K562 (cell line): ENCODE data around the gene AP4S1. TPM values are rescaled to one million over a fixed set of nuclear protein-coding genes. Genes with fewer than 3 reads are reported as not detected.

Experiments
- DPF2 ChIP-seq: fragments of 450-650 bp; IDR thresholded peaks from 2 replicates; pipeline ENCODE4 v1.6.1; 2016
- FOXJ3 ChIP-seq: sonication (generic); formaldehyde crosslinking; IDR thresholded peaks from 2 replicates; pipeline ENCODE4 v1.4.0; 2020; ENCODE audit warnings: mild to moderate bottlenecking, missing genetic modification reagents
- MAFG ChIP-seq: fragments of 450-650 bp; conservative IDR thresholded peaks from 2 replicates; pipeline ENCODE4 v1.6.1; 2016; ENCODE audit warnings: missing genetic modification characterization, missing compliant biosample characterization
- MCM2 ChIP-seq: fragments of 450-650 bp; IDR thresholded peaks from 2 replicates; pipeline ENCODE4 v1.6.1; 2017; ENCODE audit warnings: low read depth, mild to moderate bottlenecking
- MEF2A ChIP-seq: IDR thresholded peaks from 2 replicates; pipeline ENCODE4 v1.6.1; 2011; ENCODE audit warnings: low read depth, mild to moderate bottlenecking, low read length, moderate library complexity; ENCODE audit not compliant: control insufficient read depth
- MTF1 ChIP-seq: fragments of 250-450 bp; sonication (Bioruptor Pico); IDR thresholded peaks from 2 replicates; pipeline ENCODE4 v1.9.0; 2021; ENCODE audit warnings: moderate library complexity, mild to moderate bottlenecking, inconsistent platforms, borderline replicate concordance
- NBN ChIP-seq: fragments of 450-650 bp; IDR thresholded peaks from 2 replicates; pipeline ENCODE4 v1.6.1; 2016; ENCODE audit warnings: low read depth, mild to moderate bottlenecking
- RBM34 ChIP-seq: fragments of 200-400 bp; formaldehyde crosslinking; IDR thresholded peaks from 2 replicates; pipeline ENCODE4 v1.6.1; 2018; ENCODE audit warnings: low read length, borderline replicate concordance; ENCODE audit not compliant: insufficient read depth
- SLC30A9 ChIP-seq: fragments of 250-450 bp; sonication (Bioruptor Pico); IDR thresholded peaks from 2 replicates; pipeline ENCODE4 v1.8.0; 2022; ENCODE audit warnings: mild to moderate bottlenecking, moderate library complexity
- TAL1 ChIP-seq: fragments of 450-650 bp; IDR thresholded peaks from 2 replicates; pipeline ENCODE4 v1.6.1; 2016; ENCODE audit warnings: mild to moderate bottlenecking
- TBP ChIP-seq: optimal IDR thresholded peaks from 2 replicates; pipeline ENCODE3; 2011; ENCODE audit warnings: low read depth, low read length, improper control_type of control experiment
- TCF7 ChIP-seq: sonication (generic); IDR thresholded peaks from 2 replicates; pipeline ENCODE4 v1.6.1; 2016; ENCODE audit warnings: antibody characterized with exemption, borderline replicate concordance
- TRIM24 ChIP-seq, 2 experiments: fragments of 450-650 bp; IDR thresholded peaks; 2 replicates each; pipeline ENCODE4 v1.6.1; 2016
- ZNF140 ChIP-seq: fragments of 250-450 bp; sonication (Bioruptor Pico); IDR thresholded peaks from 2 replicates; pipeline ENCODE4 v1.8.0; 2021; ENCODE audit warnings: moderate library complexity, mild to moderate bottlenecking, inconsistent platforms
- polyA plus RNA-seq, 8 experiments: library from polyadenylated mRNA; depleted of rRNA in 4 of 8; stranded (reverse) in 5 of 8; unstranded in 3 of 8; fragments of >200 nt; fragmentation: Nextera tagmentation in 2 of 8; fragmentation: Illumina TruSeq in 1 of 8; extraction: Ambion mirVana in 2 of 8; extraction: Trizol in 1 of 8; gene quantifications; 2 replicates each; pipeline versions ENCODE4 v1.2.1 to v1.2.3, GENCODE V29; 2011 to 2014; ENCODE audit warnings: inconsistent platforms in 1 of 8, missing spikeins in 1 of 8
- total RNA-seq, 7 experiments: library from RNA; depleted of rRNA in 6 of 7; stranded (reverse); fragments of >200 nt in 6 of 7; fragmentation: Illumina TruSeq in 2 of 7; extraction: Trizol in 2 of 7; gene quantifications; 2 replicates each; pipeline versions ENCODE4 v1.2.1 to v1.2.3, GENCODE V29; 2011 to 2021; ENCODE audit warnings: low replicate concordance in 1 of 7
- TF ChIP-seq, protein P1 (sequence below): fragments of 250-450 bp; sonication (Bioruptor Pico); IDR thresholded peaks from 2 replicates; pipeline ENCODE4 v1.5.0; 2021
- TF ChIP-seq, protein P2 (sequence below): fragments of 450-650 bp; IDR thresholded peaks from 2 replicates; pipeline ENCODE4 v1.6.1; 2018; ENCODE audit not compliant: partially characterized antibody
- TF ChIP-seq, protein P3 (sequence below): fragments of 450-650 bp; conservative IDR thresholded peaks from 2 replicates; pipeline ENCODE4 v1.6.1; 2016; ENCODE audit warnings: missing genetic modification characterization, low read depth, mild to moderate bottlenecking, missing compliant biosample characterization, moderate library complexity
- TF ChIP-seq, protein P4 (sequence below): sonication (generic); formaldehyde crosslinking; IDR thresholded peaks from 2 replicates; pipeline ENCODE4 v1.8.0; 2022; ENCODE audit warnings: mild to moderate bottlenecking, missing genetic modification reagents

The AP4S1 gene
- total and polyA plus RNA-seq, 9 of the 15 experiments (the other 6 are each of a cell fraction or from before 2014, with no cell fraction given), result 3.7 to 7.8 (median 5.9) TPM

DNA sequence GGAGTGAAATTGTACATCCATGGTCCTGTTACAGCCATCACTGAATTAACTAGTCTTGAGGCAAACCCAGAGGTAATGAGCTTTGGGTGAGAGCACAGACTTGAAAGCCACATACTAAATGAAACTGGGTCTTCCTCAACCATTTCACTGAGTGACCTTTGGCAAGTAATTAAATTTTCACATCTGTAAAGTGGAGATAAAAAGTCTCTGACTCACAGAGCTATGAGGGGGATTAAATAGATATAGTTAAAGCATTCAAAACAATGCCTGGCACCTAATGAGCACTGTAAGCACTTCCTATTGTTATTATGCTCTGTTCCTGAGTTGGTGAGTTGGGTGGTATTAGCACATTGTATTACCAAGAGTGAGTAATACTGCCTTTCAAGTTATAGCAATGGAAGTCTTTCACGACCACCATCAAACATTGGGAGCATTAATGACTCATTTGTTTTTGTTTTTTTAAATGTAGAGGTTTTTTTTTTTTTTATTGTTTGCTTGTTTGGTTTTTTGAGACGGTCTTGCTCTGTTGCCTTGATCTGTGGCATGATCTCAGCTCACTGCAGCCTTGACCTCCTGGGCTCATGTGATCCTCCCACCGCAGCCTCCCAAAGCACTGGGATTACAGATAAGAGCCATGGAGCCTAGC is 13.2 kb downstream of the AP4S1 start (continued):
- TF ChIP-seq, protein P1, sequence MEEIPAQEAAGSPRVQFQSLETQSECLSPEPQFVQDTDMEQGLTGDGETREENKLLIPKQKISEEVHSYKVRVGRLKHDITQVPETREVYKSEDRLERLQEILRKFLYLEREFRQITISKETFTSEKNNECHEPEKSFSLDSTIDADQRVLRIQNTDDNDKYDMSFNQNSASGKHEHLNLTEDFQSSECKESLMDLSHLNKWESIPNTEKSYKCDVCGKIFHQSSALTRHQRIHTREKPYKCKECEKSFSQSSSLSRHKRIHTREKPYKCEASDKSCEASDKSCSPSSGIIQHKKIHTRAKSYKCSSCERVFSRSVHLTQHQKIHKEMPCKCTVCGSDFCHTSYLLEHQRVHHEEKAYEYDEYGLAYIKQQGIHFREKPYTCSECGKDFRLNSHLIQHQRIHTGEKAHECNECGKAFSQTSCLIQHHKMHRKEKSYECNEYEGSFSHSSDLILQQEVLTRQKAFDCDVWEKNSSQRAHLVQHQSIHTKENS (CRISPR knock-in tag), result no peak
- TF ChIP-seq MTF1 (CRISPR knock-in tag) (no peak), TAL1 (peak; percentile 61), ZNF140 (no peak), TRIM24 (IDR thresholded peaks at IDR 0.05) (peak; percentile 58 to 69), RBM34 (no peak), MCM2 (no peak), MAFG (tag) (0 out of 2 replicates have a peak, but pooled peaks have one; percentile 12), MEF2A (no peak), NBN (peak; percentile 72), FOXJ3 (no peak), TCF7 (no peak), SLC30A9 (no peak), TBP (no peak), DPF2 (peak; percentile 96)
- TF ChIP-seq, protein P2, sequence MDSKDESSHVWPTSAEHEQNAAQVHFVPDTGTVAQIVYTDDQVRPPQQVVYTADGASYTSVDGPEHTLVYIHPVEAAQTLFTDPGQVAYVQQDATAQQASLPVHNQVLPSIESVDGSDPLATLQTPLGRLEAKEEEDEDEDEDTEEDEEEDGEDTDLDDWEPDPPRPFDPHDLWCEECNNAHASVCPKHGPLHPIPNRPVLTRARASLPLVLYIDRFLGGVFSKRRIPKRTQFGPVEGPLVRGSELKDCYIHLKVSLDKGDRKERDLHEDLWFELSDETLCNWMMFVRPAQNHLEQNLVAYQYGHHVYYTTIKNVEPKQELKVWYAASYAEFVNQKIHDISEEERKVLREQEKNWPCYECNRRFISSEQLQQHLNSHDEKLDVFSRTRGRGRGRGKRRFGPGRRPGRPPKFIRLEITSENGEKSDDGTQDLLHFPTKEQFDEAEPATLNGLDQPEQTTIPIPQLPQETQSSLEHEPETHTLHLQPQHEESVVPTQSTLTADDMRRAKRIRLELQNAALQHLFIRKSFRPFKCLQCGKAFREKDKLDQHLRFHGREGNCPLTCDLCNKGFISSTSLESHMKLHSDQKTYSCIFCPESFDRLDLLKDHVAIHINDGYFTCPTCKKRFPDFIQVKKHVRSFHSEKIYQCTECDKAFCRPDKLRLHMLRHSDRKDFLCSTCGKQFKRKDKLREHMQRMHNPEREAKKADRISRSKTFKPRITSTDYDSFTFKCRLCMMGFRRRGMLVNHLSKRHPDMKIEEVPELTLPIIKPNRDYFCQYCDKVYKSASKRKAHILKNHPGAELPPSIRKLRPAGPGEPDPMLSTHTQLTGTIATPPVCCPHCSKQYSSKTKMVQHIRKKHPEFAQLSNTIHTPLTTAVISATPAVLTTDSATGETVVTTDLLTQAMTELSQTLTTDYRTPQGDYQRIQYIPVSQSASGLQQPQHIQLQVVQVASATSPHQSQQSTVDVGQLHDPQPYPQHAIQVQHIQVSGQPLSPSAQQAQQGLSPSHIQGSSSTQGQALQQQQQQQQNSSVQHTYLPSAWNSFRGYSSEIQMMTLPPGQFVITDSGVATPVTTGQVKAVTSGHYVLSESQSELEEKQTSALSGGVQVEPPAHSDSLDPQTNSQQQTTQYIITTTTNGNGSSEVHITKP, result no peak
- TF ChIP-seq, protein P3, sequence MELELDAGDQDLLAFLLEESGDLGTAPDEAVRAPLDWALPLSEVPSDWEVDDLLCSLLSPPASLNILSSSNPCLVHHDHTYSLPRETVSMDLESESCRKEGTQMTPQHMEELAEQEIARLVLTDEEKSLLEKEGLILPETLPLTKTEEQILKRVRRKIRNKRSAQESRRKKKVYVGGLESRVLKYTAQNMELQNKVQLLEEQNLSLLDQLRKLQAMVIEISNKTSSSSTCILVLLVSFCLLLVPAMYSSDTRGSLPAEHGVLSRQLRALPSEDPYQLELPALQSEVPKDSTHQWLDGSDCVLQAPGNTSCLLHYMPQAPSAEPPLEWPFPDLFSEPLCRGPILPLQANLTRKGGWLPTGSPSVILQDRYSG (tag), result no peak
- TF ChIP-seq, protein P4, sequence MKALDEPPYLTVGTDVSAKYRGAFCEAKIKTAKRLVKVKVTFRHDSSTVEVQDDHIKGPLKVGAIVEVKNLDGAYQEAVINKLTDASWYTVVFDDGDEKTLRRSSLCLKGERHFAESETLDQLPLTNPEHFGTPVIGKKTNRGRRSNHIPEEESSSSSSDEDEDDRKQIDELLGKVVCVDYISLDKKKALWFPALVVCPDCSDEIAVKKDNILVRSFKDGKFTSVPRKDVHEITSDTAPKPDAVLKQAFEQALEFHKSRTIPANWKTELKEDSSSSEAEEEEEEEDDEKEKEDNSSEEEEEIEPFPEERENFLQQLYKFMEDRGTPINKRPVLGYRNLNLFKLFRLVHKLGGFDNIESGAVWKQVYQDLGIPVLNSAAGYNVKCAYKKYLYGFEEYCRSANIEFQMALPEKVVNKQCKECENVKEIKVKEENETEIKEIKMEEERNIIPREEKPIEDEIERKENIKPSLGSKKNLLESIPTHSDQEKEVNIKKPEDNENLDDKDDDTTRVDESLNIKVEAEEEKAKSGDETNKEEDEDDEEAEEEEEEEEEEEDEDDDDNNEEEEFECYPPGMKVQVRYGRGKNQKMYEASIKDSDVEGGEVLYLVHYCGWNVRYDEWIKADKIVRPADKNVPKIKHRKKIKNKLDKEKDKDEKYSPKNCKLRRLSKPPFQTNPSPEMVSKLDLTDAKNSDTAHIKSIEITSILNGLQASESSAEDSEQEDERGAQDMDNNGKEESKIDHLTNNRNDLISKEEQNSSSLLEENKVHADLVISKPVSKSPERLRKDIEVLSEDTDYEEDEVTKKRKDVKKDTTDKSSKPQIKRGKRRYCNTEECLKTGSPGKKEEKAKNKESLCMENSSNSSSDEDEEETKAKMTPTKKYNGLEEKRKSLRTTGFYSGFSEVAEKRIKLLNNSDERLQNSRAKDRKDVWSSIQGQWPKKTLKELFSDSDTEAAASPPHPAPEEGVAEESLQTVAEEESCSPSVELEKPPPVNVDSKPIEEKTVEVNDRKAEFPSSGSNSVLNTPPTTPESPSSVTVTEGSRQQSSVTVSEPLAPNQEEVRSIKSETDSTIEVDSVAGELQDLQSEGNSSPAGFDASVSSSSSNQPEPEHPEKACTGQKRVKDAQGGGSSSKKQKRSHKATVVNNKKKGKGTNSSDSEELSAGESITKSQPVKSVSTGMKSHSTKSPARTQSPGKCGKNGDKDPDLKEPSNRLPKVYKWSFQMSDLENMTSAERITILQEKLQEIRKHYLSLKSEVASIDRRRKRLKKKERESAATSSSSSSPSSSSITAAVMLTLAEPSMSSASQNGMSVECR (CRISPR knock-in tag), result no peak
